Endothelial cell of umbilical vein (primary cell): Measurements from ENCODE around the gene DMD. TPM values are rescaled to one million over a fixed set of nuclear protein-coding genes. Genes with fewer than 3 reads are reported as not detected.

Source experiments
- BruUV-seq: library from RNA; stranded (reverse); fragments of 400-500 nt; replicated peaks from 2 replicates; lab custom pipeline; 2021; lab: Mats Ljungman, UMichigan
- CTCF ChIA-PET: fragments of 300-600, 350-600 bp; sonication (Branson Sonifier 250); formaldehyde crosslinking; loops from one replicate; lab custom pipeline; 2021; ENCODE audit warnings: antibody characterized with exemption, inconsistent platforms; lab: Charles Lee
- POLR2A ChIA-PET: fragments of 300-600, 350-600 bp; sonication (Branson Sonifier 250); formaldehyde crosslinking; loops from one replicate; lab custom pipeline; 2021; ENCODE audit warnings: antibody characterized with exemption, inconsistent platforms; lab: Charles Lee
- DNase-seq: peaks from one replicate; pipeline ENCODE4 v3.0.0-alpha.2; 2011; ENCODE audit warnings: low read depth, low spot score
- FAIRE-seq: peaks from 2 replicates; lab custom pipeline; 2011; peaks lifted over from hg19 to GRCh38; lab: Jason Lieb, UNC
- H2AFZ ChIP-seq: 2 replicates; pipeline ENCODE4 v1.6.0; 2012; ENCODE audit warnings: low read depth, low read length, control low read depth, inconsistent platforms
- H3K27ac ChIP-seq: 2 replicates; pipeline ENCODE4 v1.5.1; 2011; ENCODE audit warnings: low read depth, mild to moderate bottlenecking, control low read depth, low read length, moderate library complexity; ENCODE audit not compliant: insufficient read depth
- H3K27me3 ChIP-seq, 2 experiments: 2 replicates each; pipeline versions ENCODE4 v1.6.0 to v1.6.1; 2011; ENCODE audit warnings: low read length in 2 of 2, mixed read lengths in 1 of 2; ENCODE audit not compliant: control insufficient read depth in 2 of 2, insufficient read depth in 2 of 2
- H3K36me3 ChIP-seq, 2 experiments: 2 replicates in 1 of 2; 3 replicates in 1 of 2; pipeline ENCODE4 v1.5.1; 2011; ENCODE audit warnings: low read length in 2 of 2, mild to moderate bottlenecking in 1 of 2, moderate library complexity in 1 of 2; ENCODE audit not compliant: control insufficient read depth in 2 of 2, insufficient read depth in 2 of 2; ENCODE audit errors: extremely low read depth in 1 of 2
- H3K4me1 ChIP-seq: 3 replicates; pipeline ENCODE4 v1.5.1; 2011; ENCODE audit warnings: mild to moderate bottlenecking, low read length; ENCODE audit not compliant: control insufficient read depth, insufficient read depth; ENCODE audit errors: extremely low read depth
- H3K4me2 ChIP-seq: 2 replicates; pipeline ENCODE4 v1.6.1; 2011; ENCODE audit warnings: low read length, control low read depth, mixed read lengths; ENCODE audit not compliant: insufficient read depth
- H3K4me3 ChIP-seq, 3 experiments: fragments of 200-600 bp in 1 of 3; sonication (generic), shearing (Covaris generic) in 1 of 3; replicated peaks in 1 of 3; 2 replicates each; pipeline ENCODE4 v1.5.1; 2011 to 2016; ENCODE audit warnings: control low read depth in 3 of 3, low read length in 3 of 3, mild to moderate bottlenecking in 2 of 3, inconsistent platforms in 1 of 3, low read depth in 1 of 3, moderate library complexity in 1 of 3; ENCODE audit not compliant: insufficient read depth in 1 of 3
- H3K79me2 ChIP-seq: 2 replicates; pipeline ENCODE4 v1.6.0; 2012; ENCODE audit warnings: low read length, inconsistent platforms; ENCODE audit not compliant: control insufficient read depth, insufficient read depth
- H3K9ac ChIP-seq: replicated peaks from 2 replicates; pipeline ENCODE3; 2011; ENCODE audit warnings: low read length, control low read depth; ENCODE audit not compliant: insufficient read depth; ENCODE audit errors: extremely low read depth
- H3K9me1 ChIP-seq: replicated peaks from 3 replicates; pipeline ENCODE4 v1.6.0; 2011; ENCODE audit warnings: mild to moderate bottlenecking, low read length; ENCODE audit not compliant: control insufficient read depth, insufficient read depth; ENCODE audit errors: extremely low read depth
- H3K9me3 ChIP-seq: replicated peaks from 2 replicates; pipeline ENCODE4 v1.5.1; 2012; ENCODE audit warnings: low read length, inconsistent platforms; ENCODE audit not compliant: control insufficient read depth, insufficient read depth
- H4K20me1 ChIP-seq: replicated peaks from 2 replicates; pipeline ENCODE3; 2011; ENCODE audit warnings: mild to moderate bottlenecking, low read length; ENCODE audit not compliant: control insufficient read depth, insufficient read depth; ENCODE audit errors: extremely low read depth
- CTCF ChIP-seq, 2 donors: IDR thresholded peaks; 1 replicate in 1 of 2; 2 replicates in 1 of 2; pipeline ENCODE4 v1.5.1; 2011; ENCODE audit warnings: low read length in 2 of 2, mild to moderate bottlenecking in 2 of 2, moderate library complexity in 2 of 2, control low read depth in 1 of 2, inconsistent platforms in 1 of 2, low read depth in 1 of 2; ENCODE audit not compliant: insufficient read depth in 1 of 2; ENCODE audit errors: extremely low read depth in 1 of 2
- EZH2 ChIP-seq: IDR thresholded peaks from 2 replicates; pipeline ENCODE4 v1.6.1; 2012; ENCODE audit warnings: borderline replicate concordance, low read depth, mild to moderate bottlenecking, moderate library complexity, low read length, inconsistent platforms; ENCODE audit not compliant: severe bottlenecking
- FOS ChIP-seq: IDR thresholded peaks from 2 replicates; pipeline ENCODE4 v1.6.1; 2011; ENCODE audit warnings: mild to moderate bottlenecking, low read length, moderate library complexity, borderline replicate concordance; ENCODE audit not compliant: insufficient read depth
- GATA2 ChIP-seq: IDR thresholded peaks from 2 replicates; pipeline ENCODE4 v1.7.0; 2011; ENCODE audit warnings: low read depth, mild to moderate bottlenecking, moderate library complexity, mixed read lengths, low read length; ENCODE audit not compliant: insufficient read length, insufficient read depth
- JUN ChIP-seq: IDR thresholded peaks from 2 replicates; pipeline ENCODE4 v1.6.1; 2011; ENCODE audit warnings: borderline replicate concordance, low read depth; ENCODE audit not compliant: insufficient read length, insufficient read depth
- MAX ChIP-seq: IDR thresholded peaks from 2 replicates; pipeline ENCODE4 v1.6.1; 2011; ENCODE audit not compliant: insufficient read depth, insufficient read length
- MYC ChIP-seq: IDR thresholded peaks from one replicate; pipeline ENCODE4 v1.6.1; 2011; ENCODE audit warnings: mild to moderate bottlenecking, low read depth, low read length
- POLR2A ChIP-seq: IDR thresholded peaks from 2 replicates; pipeline ENCODE4 v1.6.1; 2012; ENCODE audit warnings: low read depth, mild to moderate bottlenecking, control low read depth, low read length
- POLR2AphosphoS5 ChIP-seq: IDR thresholded peaks from 2 replicates; pipeline ENCODE4 v1.6.1; 2012; ENCODE audit warnings: low read depth, mild to moderate bottlenecking, control low read depth, low read length, moderate library complexity; ENCODE audit not compliant: insufficient read depth
- dilution Hi-C: fragments of 300-500 bp; cut with MboI; formaldehyde crosslinking; loops from one replicate; pipeline ENCODE4 v1.15.0; 2019; ENCODE audit warnings: low sequenced_read_pairs; ENCODE audit not compliant: extremely low pct_ligation_motif_present
- intact Hi-C: fragments of 100-400 bp; cut with micrococcal nuclease; formaldehyde crosslinking; loops from one replicate; pipeline ENCODE4 v1.10.0; 2022
- polyA plus RNA-seq, 4 experiments: library from polyadenylated mRNA; depleted of rRNA in 3 of 4; stranded (reverse) in 3 of 4; unstranded in 1 of 4; fragments of >200 nt; gene quantifications; 2 replicates each; pipeline versions ENCODE4 v1.2.1 to v1.2.3, GENCODE V29; 2011 to 2012; ENCODE audit warnings: missing spikeins in 1 of 4
- total RNA-seq: library from RNA; stranded (reverse); gene quantifications from 2 replicates; pipeline ENCODE4 v1.2.3, GENCODE V29; 2021

The DMD gene
- total and polyA plus RNA-seq, 2 donors (not counting 3 experiments of a cell fraction or from before 2014, with no cell fraction given): 7.3 to 9.0 TPM

- CTCF ChIA-PET: no interaction called here
- Histone ChIP-seq H3K4me2 (no peak overlapping the region), H3K9ac (no peak overlapping the region), H3K27me3 (no peaks in the 10 kb centered on the region), H2AFZ (no peak overlapping the region), H3K79me2 (no peaks in the 10 kb centered on the region), H3K9me1 (no peaks in the 10 kb centered on the region), H3K4me3 (no peak overlapping the region), H3K9me3 (no peaks in the 10 kb centered on the region), H4K20me1 (no peaks in the 10 kb centered on the region), H3K4me1 (no peaks in the 10 kb centered on the region), H3K36me3 (no peaks in the 10 kb centered on the region), H3K27ac (no peak overlapping the region)
- DNase-seq: no peak
- TF ChIP-seq CTCF (IDR thresholded peaks at IDR 0.05; ENCODE audit: extremely low read depth in 1 of 2, insufficient read depth in 1 of 2, low read depth in 1 of 2, low read length in 2 of 2) (no peak), GATA2 (no peak), POLR2A (no peak), FOS (no peak), JUN (no peak), MYC (no peak), MAX (no peak), POLR2AphosphoS5 (no peak), EZH2 (no peak)
- POLR2A ChIA-PET: no interaction called here
- no TSS peak for BruUV-seq
- dilution Hi-C loops: no loop called here
- intact Hi-C loops: no loop called here
- no peak for FAIRE-seq
These were observed 1280.1 kb downstream of the DMD start for GRCh38 chrX:31931225-31931624.
